HepG2 (cell line): ENCODE data around the gene LIMCH1. TPM values are rescaled to one million over a fixed set of nuclear protein-coding genes. Genes with fewer than 3 reads are reported as not detected.

ENCODE experiments used
- ATAC-seq: fragments of 200-7000 bp; cut with Tn5 transposase; 3 replicates; pipeline ENCODE4 v1.9.1; 2020; ENCODE audit warnings: mild to moderate bottlenecking, moderate library complexity
- BruUV-seq: library from RNA; stranded (reverse); fragments of 400-500 nt; replicated peaks from 2 replicates; lab custom pipeline; 2021; lab: Mats Ljungman, UMichigan
- CTCF ChIA-PET: fragments of 300-600 bp; formaldehyde crosslinking; extraction: SDS; loops from one replicate; lab custom pipeline; 2021; ENCODE audit warnings: low total read pairs, inconsistent platforms, low intra/inter-chr PET ratio; lab: Yijun Ruan, JAX
- POLR2A ChIA-PET: fragments of 350-600 bp; sonication (Branson Sonifier 250); formaldehyde crosslinking; loops from one replicate; lab custom pipeline; 2020; ENCODE audit warnings: antibody characterized with exemption, inconsistent platforms; lab: Yijun Ruan, JAX
- DNase-seq: peaks from one replicate; pipeline ENCODE4 v3.0.0-alpha.2; 2015; ENCODE audit warnings: low spot score
- FAIRE-seq: peaks from 3 replicates; lab custom pipeline; 2011; peaks lifted over from hg19 to GRCh38; lab: Jason Lieb, UNC
- H2AFZ ChIP-seq: one replicate; pipeline ENCODE4 v1.6.1; 2011; ENCODE audit warnings: low read length, inconsistent platforms
- H3K27ac ChIP-seq: fragments of 300-600 bp; 3 replicates; pipeline ENCODE4 v1.8.0; 2011; ENCODE audit warnings: mixed run types, mild to moderate bottlenecking, mixed read lengths, low read length, inconsistent platforms; ENCODE audit not compliant: insufficient read depth; ENCODE audit errors: extremely low read length
- H3K27me3 ChIP-seq, 2 experiments: fragments of 200-600 bp in 1 of 2; 2 replicates in 1 of 2; 3 replicates in 1 of 2; pipeline versions ENCODE4 v1.6.0 to v1.8.0; 2011; ENCODE audit warnings: low read length in 2 of 2, mild to moderate bottlenecking in 2 of 2, moderate library complexity in 2 of 2, inconsistent platforms in 1 of 2; ENCODE audit not compliant: insufficient read depth in 2 of 2, control insufficient read depth in 1 of 2
- H3K36me3 ChIP-seq, 2 experiments: fragments of 200-600 bp in 1 of 2; replicated peaks in 1 of 2; 2 replicates in 1 of 2; 3 replicates in 1 of 2; pipeline versions ENCODE4 v1.5.1 to v1.8.0; 2011; ENCODE audit warnings: low read length in 2 of 2, inconsistent platforms in 1 of 2; ENCODE audit not compliant: insufficient read depth in 2 of 2, control insufficient read depth in 1 of 2
- H3K4me1 ChIP-seq: 2 replicates; pipeline ENCODE4 v1.5.1; 2012; ENCODE audit warnings: low read length, inconsistent platforms; ENCODE audit not compliant: insufficient read depth
- H3K4me2 ChIP-seq: 2 replicates; pipeline ENCODE4 v1.6.0; 2011; ENCODE audit warnings: low read depth, low read length, inconsistent platforms
- H3K4me3 ChIP-seq, 3 experiments: fragments of 200-600 bp in 1 of 3; sonication (generic), shearing (Covaris generic) in 1 of 3; replicated peaks in 1 of 3; 2 replicates each; pipeline ENCODE4 v1.5.1; 2011 to 2016; ENCODE audit warnings: low read length in 3 of 3, inconsistent platforms in 2 of 3, low read depth in 2 of 3, mild to moderate bottlenecking in 2 of 3, control low read depth in 1 of 3, mixed read lengths in 1 of 3; ENCODE audit not compliant: insufficient read depth in 1 of 3
- H3K79me2 ChIP-seq: one replicate; pipeline ENCODE4 v1.6.1; 2011; ENCODE audit warnings: low read length, inconsistent platforms; ENCODE audit not compliant: insufficient read depth
- H3K9ac ChIP-seq: 2 replicates; pipeline ENCODE4 v1.6.0; 2011; ENCODE audit warnings: mild to moderate bottlenecking, low read depth, low read length, inconsistent platforms; ENCODE audit not compliant: insufficient read depth
- H3K9me3 ChIP-seq: 2 replicates; pipeline ENCODE4 v1.5.1; 2012; ENCODE audit warnings: mild to moderate bottlenecking, low read length
- H4K20me1 ChIP-seq: 2 replicates; pipeline ENCODE4 v1.6.0; 2011; ENCODE audit warnings: inconsistent platforms, mild to moderate bottlenecking, low read length, moderate library complexity; ENCODE audit not compliant: insufficient read depth
- ATF1 ChIP-seq: IDR thresholded peaks from 2 replicates; pipeline ENCODE4 v1.6.1; 2016; ENCODE audit warnings: mild to moderate bottlenecking, control low read depth
- E2F5 ChIP-seq: sonication (generic); formaldehyde crosslinking; conservative IDR thresholded peaks from 2 replicates; pipeline ENCODE4 v1.4.0; 2020; ENCODE audit warnings: missing genetic modification reagents
- EEA1 ChIP-seq: sonication (generic); formaldehyde crosslinking; IDR thresholded peaks from 2 replicates; pipeline ENCODE4 v1.5.1; 2020; ENCODE audit warnings: mild to moderate bottlenecking, missing genetic modification reagents, borderline replicate concordance
- FOXO1 ChIP-seq: sonication (generic); formaldehyde crosslinking; IDR thresholded peaks from 2 replicates; pipeline ENCODE4 v1.4.0; 2020; ENCODE audit warnings: missing genetic modification reagents
- GABPB1 ChIP-seq: IDR thresholded peaks from 2 replicates; pipeline ENCODE4 v1.6.1; 2016; ENCODE audit warnings: mild to moderate bottlenecking, missing genetic modification reagents, moderate library complexity, missing compliant biosample characterization
- GATAD1 ChIP-seq: IDR thresholded peaks from 2 replicates; pipeline ENCODE4 v1.6.1; 2016; ENCODE audit warnings: missing genetic modification reagents, missing compliant biosample characterization
- HMG20B ChIP-seq: conservative IDR thresholded peaks from 2 replicates; pipeline ENCODE4 v1.6.1; 2016; ENCODE audit warnings: missing genetic modification reagents, missing compliant biosample characterization
- KLF16 ChIP-seq, 2 experiments: sonication (generic) in 1 of 2; formaldehyde crosslinking in 1 of 2; IDR thresholded peaks; 2 replicates each; pipeline versions ENCODE4 v1.6.1 to v1.8.0; 2016 to 2023; ENCODE audit warnings: missing genetic modification reagents in 2 of 2, missing compliant biosample characterization in 1 of 2
- MED1 ChIP-seq: sonication (generic); formaldehyde crosslinking; IDR thresholded peaks from 2 replicates; pipeline ENCODE4 v1.4.0; 2020; ENCODE audit warnings: missing genetic modification reagents
- NRL ChIP-seq: sonication (generic); formaldehyde crosslinking; IDR thresholded peaks from 2 replicates; pipeline ENCODE4 v1.5.0; 2020; ENCODE audit warnings: missing genetic modification reagents, mild to moderate bottlenecking, moderate library complexity, borderline replicate concordance
- PHF20 ChIP-seq: sonication (generic); formaldehyde crosslinking; IDR thresholded peaks from 2 replicates; pipeline ENCODE4 v1.5.0; 2020; ENCODE audit warnings: mild to moderate bottlenecking, missing genetic modification reagents
- PHF21A ChIP-seq: sonication (generic); formaldehyde crosslinking; IDR thresholded peaks from 2 replicates; pipeline ENCODE4 v1.5.0; 2020; ENCODE audit warnings: mild to moderate bottlenecking, missing genetic modification reagents
- POGZ ChIP-seq: sonication (generic); formaldehyde crosslinking; IDR thresholded peaks from 2 replicates; pipeline ENCODE4 v1.4.0; 2020; ENCODE audit warnings: mild to moderate bottlenecking, missing genetic modification reagents
- POLR2AphosphoS5 ChIP-seq: IDR thresholded peaks from 2 replicates; pipeline ENCODE4 v1.6.1; 2012; ENCODE audit warnings: low read depth, low read length
- REXO4 ChIP-seq: sonication (generic); formaldehyde crosslinking; IDR thresholded peaks from 2 replicates; pipeline ENCODE4 v1.8.0; 2022; ENCODE audit warnings: missing genetic modification reagents, mild to moderate bottlenecking, borderline replicate concordance
- SNAPC2 ChIP-seq: sonication (generic); formaldehyde crosslinking; IDR thresholded peaks from 2 replicates; pipeline ENCODE4 v1.8.1; 2022; ENCODE audit warnings: mild to moderate bottlenecking, missing genetic modification reagents
- TBX3 ChIP-seq: fragments of 450-650 bp; IDR thresholded peaks from 2 replicates; pipeline ENCODE4 v1.6.1; 2017; ENCODE audit warnings: antibody characterized with exemption, mild to moderate bottlenecking, inconsistent platforms, borderline replicate concordance
- ZNF441 ChIP-seq: sonication (generic); formaldehyde crosslinking; IDR thresholded peaks from 2 replicates; pipeline ENCODE4 v1.7.0; 2021; ENCODE audit warnings: missing genetic modification reagents, borderline replicate concordance
- ZNF468 ChIP-seq: sonication (generic); formaldehyde crosslinking; IDR thresholded peaks from 2 replicates; pipeline ENCODE4 v1.8.0; 2022; ENCODE audit warnings: mild to moderate bottlenecking, moderate library complexity, missing genetic modification reagents
- ZNF543 ChIP-seq: sonication (generic); formaldehyde crosslinking; IDR thresholded peaks from 2 replicates; pipeline ENCODE4 v1.4.0; 2020; ENCODE audit warnings: mild to moderate bottlenecking, missing genetic modification reagents
- ZNF776 ChIP-seq: sonication (generic); formaldehyde crosslinking; IDR thresholded peaks from 2 replicates; pipeline ENCODE4 v1.4.0; 2020; ENCODE audit warnings: mild to moderate bottlenecking, missing genetic modification reagents
- ZNF782 ChIP-seq: sonication (generic); formaldehyde crosslinking; IDR thresholded peaks from 2 replicates; pipeline ENCODE4 v1.4.0; 2020; ENCODE audit warnings: missing genetic modification reagents, mild to moderate bottlenecking, borderline replicate concordance
- WGBS: methylation state at CpG from one replicate; pipeline ENCODE4 v1.1.6; 2017; ENCODE audit warnings: low lambda C conversion rate; 5-methylcytosine and 5-hydroxymethylcytosine counted together
- in situ Hi-C: cut with HindIII; loops from 2 replicates; pipeline ENCODE4 v1.10.0; 2017; ENCODE audit warnings: low pct_unique_long_range_greater_than_20kb; ENCODE audit not compliant: extremely low pct_ligation_motif_present
- intact Hi-C: fragments of 100-400 bp; cut with micrococcal nuclease; formaldehyde crosslinking; loops from one replicate; pipeline ENCODE4 v1.10.0; 2022; ENCODE audit not compliant: unreplicated experiment
- polyA plus RNA-seq, 8 experiments: library from polyadenylated mRNA; depleted of rRNA in 3 of 8; stranded (reverse) in 7 of 8; unstranded in 1 of 8; fragments of >200 nt; fragmentation: Illumina TruSeq in 4 of 8; extraction: Trizol in 4 of 8; gene quantifications; 2 replicates each; pipeline versions ENCODE4 v1.2.1 to v1.2.3, GENCODE V29; 2011 to 2016; ENCODE audit warnings: low read depth in 4 of 8, missing spikeins in 1 of 8, mixed read lengths in 1 of 8; ENCODE audit not compliant: insufficient read depth in 1 of 8
- total RNA-seq, 5 experiments: library from RNA; depleted of rRNA; stranded (reverse); fragments of >200 nt; fragmentation: Illumina TruSeq; extraction: Trizol; gene quantifications; 2 replicates each; pipeline ENCODE4 v1.2.3, GENCODE V29; 2016; ENCODE audit warnings: low read depth in 1 of 5

Gene LIMCH1
- total and polyA plus RNA-seq, 2 of the 13 experiments (the other 11 are each of a cell fraction or from before 2014, with no cell fraction given): 0.04 TPM; not detected in 1

GRCh38 chr4:41542526-41543275 lies 4.7 kb downstream of the LIMCH1 start:
- DNase-seq (no peak), FAIRE-seq (no peak), ATAC-seq (no peak)
- no peak overlapping the region for H3K4me2 ChIP-seq
- H3K9ac ChIP-seq: no peak overlapping the region
- in situ Hi-C loops (no loop called here), intact Hi-C loops (no loop called here)
- H3K36me3 ChIP-seq: no peaks in the 10 kb centered on the region
- H4K20me1 ChIP-seq: no peaks in the 10 kb centered on the region
- H3K4me3 ChIP-seq: no peak overlapping the region
- no peak for TF ChIP-seq TBX3
- TF ChIP-seq NRL: no peak
- no peak for TF ChIP-seq SNAPC2 (CRISPR knock-in tag)
- TF ChIP-seq MED1 (CRISPR knock-in tag): no peak
- TF ChIP-seq ZNF782 (CRISPR knock-in tag): no peak
- no peak for TF ChIP-seq HMG20B (CRISPR knock-in tag)
- no peak for TF ChIP-seq ZNF776 (CRISPR knock-in tag)
- TF ChIP-seq PHF21A: no peak
- no peak for TF ChIP-seq GABPB1
- POLR2A ChIA-PET: no interaction called here
- no peak overlapping the region for H3K27ac ChIP-seq
- no TSS peak for BruUV-seq
- CTCF ChIA-PET: no interaction called here
- 1% methylated on average over 5 of the region's 5 CpGs for WGBS
- H2AFZ ChIP-seq: no peak overlapping the region
- H3K79me2 ChIP-seq: no peaks in the 10 kb centered on the region
- peaks cover 0 to 14% of the 10 kb centered on the region in 2 experiments; a peak in 1 of 5 replicates for H3K27me3 ChIP-seq
- no peaks in the 10 kb centered on the region for H3K4me1 ChIP-seq
- H3K9me3 ChIP-seq: no peaks in the 10 kb centered on the region

- ChIA-PET CTCF (no interaction called here), POLR2A (no interaction called here)
- H3K4me2 ChIP-seq: no peak overlapping the region
- H3K27me3 ChIP-seq: no peaks in the 10 kb centered on the region
- H2AFZ ChIP-seq: no peak overlapping the region
- no peak for FAIRE-seq
- no peaks in the 10 kb centered on the region for H4K20me1 ChIP-seq
- intact Hi-C loops (no loop called here), in situ Hi-C loops (no loop called here)
- H3K4me3 ChIP-seq: no peak overlapping the region
- no peak for DNase-seq
- 4% methylated on average over 6 of the region's 6 CpGs for WGBS
- H3K36me3 ChIP-seq: no peaks in the 10 kb centered on the region
- no peaks in the 10 kb centered on the region for H3K4me1 ChIP-seq
- no TSS peak for BruUV-seq
- H3K79me2 ChIP-seq: no peaks in the 10 kb centered on the region
- no peak overlapping the region for H3K9ac ChIP-seq
- no peaks in the 10 kb centered on the region for H3K9me3 ChIP-seq
- no peak for ATAC-seq
- no peak overlapping the region for H3K27ac ChIP-seq
- TF ChIP-seq KLF16 (CRISPR knock-in tag; IDR thresholded peaks at IDR 0.05) (no peak), GATAD1 (CRISPR knock-in tag) (no peak), POGZ (CRISPR knock-in tag) (no peak), PHF20 (CRISPR knock-in tag) (no peak), E2F5 (CRISPR knock-in tag) (no peak), EEA1 (no peak), POLR2AphosphoS5 (no peak), ATF1 (CRISPR knock-in tag) (no peak), FOXO1 (no peak), ZNF543 (CRISPR knock-in tag) (no peak), REXO4 (CRISPR knock-in tag) (no peak), ZNF468 (CRISPR knock-in tag) (no peak), ZNF441 (CRISPR knock-in tag) (no peak)
These were observed 7.3 kb downstream of the LIMCH1 start for GRCh38 chr4:41545238-41545637.
